Measurements from ENCODE around the gene PER2. TPM values are rescaled to one million over a fixed set of nuclear protein-coding genes. Genes with fewer than 3 reads are reported as not detected.
"Not testable (repeated sequence)": the region's sequence is repeated elsewhere in the genome, so short reads cannot be mapped to it uniquely, and the experiment has no call there.

Gene PER2
- polyA plus RNA-seq, 3 donors: 3.6 to 5.6 (median 4.9) TPM

GRCh38 chr2:238274152-238274865 is 14.1 kb downstream of the PER2 start:
- no peak overlapping the region for H3K27ac ChIP-seq (ENCODE audit: low read depth, low read length)
- 77 to 95% (median 91%) methylated on average over 20 of the region's 20 CpGs for WGBS, 3 donors

GRCh38 chr2:238273433-238273832 is 15.0 kb downstream of the PER2 start:
- H3K27ac ChIP-seq (ENCODE audit: low read depth, low read length): not testable (repeated sequence)
- 73 to 95% (median 83%) methylated on average over 8 to 10 of the region's 10 CpGs for WGBS, 3 donors

- WGBS, 3 donors: 95 to 98% (median 97%) methylated on average over 4 of the region's 4 CpGs
- H3K27ac ChIP-seq (ENCODE audit: low read depth, low read length): no peak overlapping the region
Observed at GRCh38 chr2:238272156-238272555, 16.3 kb downstream of the PER2 start.

- H3K27ac ChIP-seq (ENCODE audit: low read depth, low read length): not testable (repeated sequence)
- 60 to 76% (median 76%) methylated on average over 8 of the region's 8 CpGs for WGBS, 3 donors
Observed at GRCh38 chr2:238271686-238272085, 16.7 kb downstream of the PER2 start.

GRCh38 chr2:238271061-238271554 is 17.3 kb downstream of the PER2 start:
- WGBS, 3 donors: 84 to 89% (median 86%) methylated on average over 13 of the region's 13 CpGs
- H3K27ac ChIP-seq (ENCODE audit: low read depth, low read length): no peak overlapping the region

- WGBS, 3 donors: 88 to 95% (median 91%) methylated on average over 9 of the region's 9 CpGs
Observed at GRCh38 chr2:238270606-238271005, 17.8 kb downstream of the PER2 start.

GRCh38 chr2:238269741-238270140 is 18.7 kb downstream of the PER2 start:
- WGBS, 3 donors: 90 to 96% (median 93%) methylated on average over 6 of the region's 6 CpGs
- H3K27ac ChIP-seq (ENCODE audit: low read depth, low read length): no peak overlapping the region

More at GRCh38 chr2:238270606-238271005, 17.8 kb downstream of the PER2 start:
- H3K27ac ChIP-seq (ENCODE audit: low read depth, low read length): no peak overlapping the region

GRCh38 chr2:238267884-238268680 is 20.3 kb downstream of the PER2 start:
- WGBS, 3 donors: 91 to 94% (median 91%) methylated on average over 20 of the region's 20 CpGs
- H3K27ac ChIP-seq (ENCODE audit: low read depth, low read length): no peak overlapping the region

- no peak overlapping the region for H3K27ac ChIP-seq (ENCODE audit: low read depth, low read length)
- WGBS, 3 donors: 91 to 100% (median 93%) methylated on average over 1 of the region's 1 CpG
Observed at GRCh38 chr2:238267341-238267710, 21.1 kb downstream of the PER2 start.

GRCh38 chr2:238265605-238266004 is 22.8 kb downstream of the PER2 start:
- WGBS, 3 donors: 88 to 95% (median 93%) methylated on average over 11 of the region's 11 CpGs
- no peak overlapping the region for H3K27ac ChIP-seq (ENCODE audit: low read depth, low read length)

- H3K27ac ChIP-seq (ENCODE audit: low read depth, low read length): no peak overlapping the region
- WGBS, 3 donors: 71 to 91% (median 81%) methylated on average over 4 of the region's 4 CpGs
Observed at GRCh38 chr2:238264072-238264460, 24.3 kb downstream of the PER2 start.

GRCh38 chr2:238263204-238264071 is 25.0 kb downstream of the PER2 start:
- no peak overlapping the region for H3K27ac ChIP-seq (ENCODE audit: low read depth, low read length)
- WGBS, 3 donors: 13 to 27% (median 16%) methylated on average over 13 of the region's 13 CpGs

- no peak overlapping the region for H3K27ac ChIP-seq (ENCODE audit: low read depth, low read length)
- 89 to 94% (median 91%) methylated on average over 12 of the region's 12 CpGs for WGBS, 3 donors
Observed at GRCh38 chr2:238262496-238263122, 25.8 kb downstream of the PER2 start.

- no peak overlapping the region for H3K27ac ChIP-seq (ENCODE audit: low read depth, low read length)
- WGBS, 3 donors: 91 to 95% (median 94%) methylated on average over 16 of the region's 16 CpGs
Observed at GRCh38 chr2:238261718-238262375, 26.6 kb downstream of the PER2 start.

- no peak overlapping the region for H3K27ac ChIP-seq (ENCODE audit: low read depth, low read length)
- 73 to 87% (median 81%) methylated on average over 18 of the region's 18 CpGs for WGBS, 3 donors
Observed at GRCh38 chr2:238260883-238261282, 27.5 kb downstream of the PER2 start.

- H3K27ac ChIP-seq (ENCODE audit: low read depth, low read length): no peak overlapping the region
- 83 to 92% (median 90%) methylated on average over 21 of the region's 21 CpGs for WGBS, 3 donors
Observed at GRCh38 chr2:238259061-238260020, 29.1 kb downstream of the PER2 start.
